Aorta (tissue), 5 donors: ENCODE measurements around the gene RNFT2. TPM values are rescaled to one million over a fixed set of nuclear protein-coding genes. Genes with fewer than 3 reads are reported as not detected.

Experiments
- ATAC-seq: fragments of 200-7000 bp; cut with Tn5 transposase; one replicate; pipeline ENCODE4 v1.9.1; 2022; ENCODE audit warnings: moderate library complexity; ENCODE audit not compliant: low FRiP score
- DNase-seq, 2 donors: peaks; one replicate each; pipeline ENCODE4 v3.0.0-alpha.2; 2020
- H3K27ac ChIP-seq, 2 donors: one replicate each; pipeline ENCODE4 v1.5.1; 2013; ENCODE audit warnings: low read length in 2 of 2, mild to moderate bottlenecking in 2 of 2, moderate library complexity in 2 of 2, control low read depth in 1 of 2, inconsistent platforms in 1 of 2, low read depth in 1 of 2
- H3K27me3 ChIP-seq, 2 donors: one replicate each; pipeline ENCODE4 v1.6.1; 2013; ENCODE audit warnings: control low read depth in 1 of 2, low read length in 1 of 2, mild to moderate bottlenecking in 1 of 2, moderate library complexity in 1 of 2; ENCODE audit not compliant: insufficient read depth in 2 of 2, control insufficient read depth in 1 of 2
- H3K36me3 ChIP-seq, 2 donors: one replicate each; pipeline ENCODE4 v1.6.1; 2013; ENCODE audit warnings: control low read depth in 1 of 2, low read length in 1 of 2, mild to moderate bottlenecking in 1 of 2; ENCODE audit not compliant: insufficient read depth in 2 of 2, control insufficient read depth in 1 of 2
- H3K4me1 ChIP-seq, 2 donors: one replicate each; pipeline ENCODE4 v1.6.1; 2013; ENCODE audit warnings: low read length in 2 of 2, control low read depth in 1 of 2, mild to moderate bottlenecking in 1 of 2, moderate library complexity in 1 of 2; ENCODE audit not compliant: insufficient read depth in 2 of 2, control insufficient read depth in 1 of 2
- H3K4me3 ChIP-seq, 2 donors: one replicate each; pipeline ENCODE4 v1.5.1; 2013; ENCODE audit warnings: low read length in 2 of 2, control low read depth in 1 of 2, mild to moderate bottlenecking in 1 of 2
- H3K9me3 ChIP-seq: one replicate; pipeline ENCODE4 v1.6.1; 2013; ENCODE audit warnings: mild to moderate bottlenecking, low read length; ENCODE audit not compliant: control insufficient read depth
- WGBS, 2 donors: extraction: QIAGEN DNeasy Blood & Tissue Kit; methylation state at CpG; one replicate each; pipeline ENCODE4 v1.1.7; 2013; 5-methylcytosine and 5-hydroxymethylcytosine counted together
- intact Hi-C, 2 donors: fragments of 100-400 bp; cut with DNase I; formaldehyde crosslinking; loops; one replicate each; pipeline versions ENCODE4 v1.14.2 to v1.15.0; 2022
- polyA plus RNA-seq, 2 donors: library from polyadenylated mRNA; stranded (reverse); fragments of 200-250 nt; gene quantifications; one replicate each; pipeline ENCODE4 v1.2.3, GENCODE V29; 2013
- total RNA-seq, 2 donors: library from RNA; stranded (reverse); fragmentation: NEBNext Ultra II Directional; extraction: Animal tissue kit (Norgen Biotek cat#: 25700); gene quantifications; one replicate each; pipeline ENCODE4 v1.2.1, GENCODE V29; 2021
- donor health status: healthy with polysubstance abuse.
- donor health status: Bipolar disorder and iron deficiency.
- donor health status: DM: no; HTN: no; CAD: no.
- donor health status: DM: no; HTN: no; CAD: no.
- donor health status: DM: yes; HTN: yes; CAD: no.

RNFT2 gene
- total and polyA plus RNA-seq, 4 donors: 1.6 to 3.1 (median 2.4) TPM

DNA sequence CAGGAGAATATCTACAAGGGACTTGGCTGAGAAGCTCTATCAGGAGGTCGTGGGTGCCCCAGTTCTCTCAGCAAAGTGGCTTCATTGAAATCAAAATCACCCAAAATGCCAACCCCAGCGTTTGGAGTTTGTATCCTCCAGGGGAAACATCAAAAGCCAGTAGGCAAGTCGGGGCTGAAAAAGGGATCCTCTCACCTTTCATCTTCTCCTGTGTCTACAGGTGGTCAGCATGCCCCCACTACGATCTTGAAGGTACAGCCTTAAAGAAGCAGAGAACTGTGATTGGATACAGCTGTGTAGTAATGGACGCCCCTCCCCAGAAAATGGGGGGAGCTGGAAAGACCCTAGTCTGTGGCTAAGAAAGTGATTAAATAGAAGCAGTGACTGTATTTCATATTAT is 121.0 kb downstream of the RNFT2 start:
- peaks cover 0 to 11% of the 10 kb centered on the region in 2 donors for H3K4me1 ChIP-seq

DNA sequence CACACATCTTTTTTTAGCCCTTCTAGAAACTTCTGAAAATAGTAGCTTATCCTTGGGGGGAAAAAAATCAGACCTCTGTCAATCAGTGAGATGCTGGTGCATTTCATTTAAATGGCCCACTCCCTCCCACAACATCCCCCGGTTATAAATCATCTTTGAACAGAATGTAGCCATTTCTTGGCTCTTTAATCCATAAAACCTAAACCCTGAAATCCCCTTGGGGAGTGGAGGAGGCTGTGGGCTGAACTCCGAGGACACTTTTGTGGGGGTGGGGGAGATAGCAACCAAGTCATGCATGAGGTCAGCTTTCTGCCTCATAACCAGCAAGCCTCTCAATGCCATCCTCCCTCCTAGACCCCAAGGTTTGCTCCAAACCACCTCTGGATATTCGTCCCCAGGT is 122.1 kb downstream of the RNFT2 start:
- no peaks in the 10 kb centered on the region for H3K36me3 ChIP-seq
- H3K4me1 ChIP-seq: peaks cover 3 to 11% of the 10 kb centered on the region in 2 donors
- WGBS, 2 donors: 33 to 40% methylated on average over 3 of the region's 3 CpGs
- no peaks in the 10 kb centered on the region for H3K9me3 ChIP-seq
- H3K27me3 ChIP-seq: no peaks in the 10 kb centered on the region
- no peak overlapping the region for H3K27ac ChIP-seq
- intact Hi-C loops: loop anchor here in 1 of 2 donors (5.0 kb wide), 1 partner anchor 38 kb away; no protein-coding TSS in a partner anchor
- DNase-seq (no peak), ATAC-seq (no peak)
- H3K4me3 ChIP-seq: peak overlapping the region; percentile 38 to 52

More for the DNA sequence above, 121.0 kb downstream of the RNFT2 start:
- no peak for ATAC-seq
- Histone ChIP-seq H3K27ac (no peak overlapping the region), H3K4me3 (no peak overlapping the region), H3K36me3 (no peaks in the 10 kb centered on the region), H3K9me3 (no peaks in the 10 kb centered on the region), H3K27me3 (no peaks in the 10 kb centered on the region)
- no peak for DNase-seq
- 31 to 33% methylated on average over 5 of the region's 5 CpGs for WGBS, 2 donors
- intact Hi-C loops: loop anchor here in 1 of 2 donors (2.0 kb wide), 1 partner anchor 38 kb away; no protein-coding TSS in a partner anchor

DNA sequence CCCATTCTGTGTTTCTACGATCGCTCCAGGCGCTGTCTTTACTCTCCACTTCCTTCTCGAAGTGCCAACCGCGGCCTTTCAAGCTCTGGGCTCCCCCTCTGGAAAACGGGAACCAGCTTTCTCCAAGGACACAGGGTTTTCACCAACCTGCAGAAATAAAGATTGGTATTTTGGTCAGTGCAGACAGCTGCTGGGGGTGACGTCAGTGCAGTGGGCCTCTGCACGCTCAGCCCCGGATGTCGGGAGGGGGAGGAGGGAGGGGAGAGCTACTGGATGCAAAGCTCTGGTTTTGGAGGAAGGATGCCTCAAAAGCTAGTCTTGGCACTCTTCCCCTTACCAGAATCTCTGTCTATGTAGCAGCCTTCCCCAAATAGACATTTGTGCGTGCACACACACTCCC is 123.2 kb downstream of the RNFT2 start:
- ATAC-seq: no peak
- Histone ChIP-seq H3K36me3 (no peaks in the 10 kb centered on the region), H3K4me3 (no peak overlapping the region), H3K4me1 (peaks cover 3 to 11% of the 10 kb centered on the region in 2 donors), H3K9me3 (no peaks in the 10 kb centered on the region), H3K27ac (no peak overlapping the region), H3K27me3 (no peaks in the 10 kb centered on the region)
- 19 to 21% methylated on average over 12 of the region's 12 CpGs for WGBS, 2 donors
- DNase-seq: peak; percentile 81 to 84
- intact Hi-C loops: loop anchor here in 1 of 2 donors (5.0 kb wide), 1 partner anchor 39 kb away; no protein-coding TSS in a partner anchor

DNA sequence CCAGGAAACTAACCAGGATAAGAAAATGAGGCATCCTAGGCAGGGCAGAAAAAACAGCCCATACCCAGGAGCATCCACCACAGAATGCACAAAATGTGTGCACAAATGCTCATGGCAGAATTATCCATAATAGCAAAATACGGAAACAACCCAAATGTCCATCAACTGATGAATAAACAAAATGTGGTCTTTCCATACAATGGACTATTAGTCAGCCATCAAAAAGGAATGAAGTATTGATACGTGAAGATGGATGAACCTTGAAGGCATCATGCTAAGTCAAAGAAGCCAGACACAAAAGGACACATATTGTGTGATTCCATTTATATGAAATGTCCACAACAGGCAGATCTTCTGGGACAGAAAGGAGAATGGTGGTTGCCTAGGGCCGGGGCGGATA is 124.1 kb downstream of the RNFT2 start:
- H3K27ac ChIP-seq: no peak overlapping the region
- H3K4me1 ChIP-seq: peaks cover 3 to 11% of the 10 kb centered on the region in 2 donors
- no peak overlapping the region for H3K4me3 ChIP-seq
- no peaks in the 10 kb centered on the region for H3K27me3 ChIP-seq
- DNase-seq (no peak), ATAC-seq (no peak)
- H3K9me3 ChIP-seq: no peaks in the 10 kb centered on the region
- 94 to 95% methylated on average over 4 of the region's 4 CpGs for WGBS, 2 donors
- no peaks in the 10 kb centered on the region for H3K36me3 ChIP-seq
- intact Hi-C loops: loop anchor here in 1 of 2 donors (5.0 kb wide), 1 partner anchor 40 kb away; no protein-coding TSS in a partner anchor

DNA sequence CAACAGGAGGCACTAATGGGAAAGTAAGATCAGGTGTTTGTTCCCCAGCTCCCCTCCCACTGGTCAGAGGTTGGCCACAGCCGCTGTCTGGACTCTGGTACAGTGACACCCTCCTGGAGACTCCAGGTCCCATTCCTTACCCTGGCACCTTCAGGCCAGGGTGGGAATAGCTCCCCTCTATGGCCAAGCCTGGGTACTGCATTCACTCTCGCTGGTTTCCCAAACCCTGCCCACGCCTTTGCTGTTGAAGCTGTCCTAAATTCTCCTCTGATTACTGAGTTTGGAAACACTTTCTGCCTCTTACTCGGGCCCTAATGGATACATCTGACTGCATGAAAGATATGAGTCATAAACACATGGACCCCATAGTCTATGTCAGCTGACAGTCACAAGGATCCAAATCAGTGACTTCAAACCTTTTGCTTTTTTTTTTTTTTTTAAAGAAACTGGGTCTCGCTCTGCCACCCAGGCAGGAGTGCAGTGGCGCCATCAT is 125.2 kb downstream of the RNFT2 start:
- H3K9me3 ChIP-seq: no peaks in the 10 kb centered on the region
- DNase-seq: no peak
- WGBS, 2 donors: 45 to 51% methylated on average over 6 of the region's 6 CpGs
- H3K4me3 ChIP-seq: no peak overlapping the region
- H3K27me3 ChIP-seq: no peaks in the 10 kb centered on the region
- ATAC-seq: no peak
- intact Hi-C loops: loop anchor here in 1 of 2 donors (5.0 kb wide), 1 partner anchor 41 kb away; no protein-coding TSS in a partner anchor
- H3K4me1 ChIP-seq: peaks cover 3 to 11% of the 10 kb centered on the region in 2 donors
- no peak overlapping the region for H3K27ac ChIP-seq
- no peaks in the 10 kb centered on the region for H3K36me3 ChIP-seq

DNA sequence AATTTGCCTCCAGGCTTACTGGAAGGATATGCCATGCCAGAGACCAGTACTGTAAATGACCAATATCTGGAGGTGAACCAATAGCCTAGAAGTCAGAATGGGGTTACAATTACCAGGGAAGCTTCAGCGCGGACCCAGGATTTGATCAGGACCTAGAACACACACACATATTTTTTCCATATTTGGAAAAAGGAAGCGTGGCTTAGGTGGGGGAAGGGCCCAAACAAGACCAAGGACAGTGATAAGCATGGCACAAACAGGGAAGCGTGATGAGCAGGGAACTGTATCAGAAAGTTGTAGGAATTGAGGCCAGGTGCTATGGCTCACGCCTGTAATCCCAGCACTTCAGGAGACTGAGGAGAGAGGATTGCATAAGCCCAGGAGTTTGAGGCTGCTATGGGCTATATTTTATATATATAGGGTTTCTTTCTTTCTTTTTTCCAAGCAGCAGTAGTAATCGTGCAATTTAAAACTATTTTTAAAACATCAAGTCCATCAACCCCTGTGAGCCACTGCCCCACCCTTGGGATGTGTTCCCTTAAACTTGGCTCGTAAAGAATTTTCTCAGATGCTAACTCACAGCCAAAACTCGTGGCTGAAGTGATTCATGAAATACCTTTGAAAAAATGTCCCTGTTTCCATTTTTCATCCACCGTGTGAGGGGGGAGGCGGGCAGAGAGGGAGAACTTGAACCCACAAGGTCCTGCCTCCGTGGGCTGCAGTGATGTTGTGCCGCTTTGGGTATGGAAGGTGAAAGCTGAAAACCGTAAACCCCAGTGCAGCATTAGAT is 126.5 kb downstream of the RNFT2 start:
- Histone ChIP-seq H3K36me3 (no peaks in the 10 kb centered on the region), H3K27me3 (no peaks in the 10 kb centered on the region), H3K27ac (no peak overlapping the region), H3K4me1 (peaks cover 3 to 8% of the 10 kb centered on the region in 2 donors), H3K4me3 (no peak overlapping the region), H3K9me3 (no peaks in the 10 kb centered on the region)
- DNase-seq (peak in 1 of 2 donors; percentile 62), ATAC-seq (peak; percentile 27)
- intact Hi-C loops: loop anchor here in 1 of 2 donors (5.0 kb wide), 1 partner anchor 42 kb away; no protein-coding TSS in a partner anchor
- 29 to 30% methylated on average over 13 of the region's 13 CpGs for WGBS, 2 donors

DNA sequence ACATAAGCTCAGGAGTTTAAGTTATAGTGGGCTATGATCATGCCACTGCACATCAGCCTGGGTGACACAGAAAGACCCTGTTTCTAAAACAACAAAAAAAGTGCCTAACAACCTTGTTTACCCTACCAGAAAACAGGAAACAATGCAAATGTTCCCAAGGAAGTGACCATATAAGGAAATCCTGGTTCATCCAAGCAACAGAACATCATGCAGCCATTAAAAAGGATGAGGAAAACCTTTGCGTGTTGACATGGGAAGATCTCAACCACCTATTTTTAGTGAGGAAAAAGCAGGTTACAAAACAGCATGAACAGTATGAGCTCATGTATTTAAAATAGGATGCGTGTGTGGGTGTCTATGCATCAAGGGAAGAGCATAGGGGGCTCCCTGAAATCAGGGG is 129.4 kb downstream of the RNFT2 start:
- 85 to 89% methylated on average over 2 of the region's 2 CpGs for WGBS, 2 donors
- Histone ChIP-seq H3K9me3 (no peaks in the 10 kb centered on the region), H3K4me1 (peaks cover 0 to 3% of the 10 kb centered on the region in 2 donors), H3K27ac (no peak overlapping the region), H3K36me3 (no peaks in the 10 kb centered on the region), H3K27me3 (no peaks in the 10 kb centered on the region), H3K4me3 (no peak overlapping the region)
- ATAC-seq (no peak), DNase-seq (no peak)
- intact Hi-C loops: no loop called here

DNA sequence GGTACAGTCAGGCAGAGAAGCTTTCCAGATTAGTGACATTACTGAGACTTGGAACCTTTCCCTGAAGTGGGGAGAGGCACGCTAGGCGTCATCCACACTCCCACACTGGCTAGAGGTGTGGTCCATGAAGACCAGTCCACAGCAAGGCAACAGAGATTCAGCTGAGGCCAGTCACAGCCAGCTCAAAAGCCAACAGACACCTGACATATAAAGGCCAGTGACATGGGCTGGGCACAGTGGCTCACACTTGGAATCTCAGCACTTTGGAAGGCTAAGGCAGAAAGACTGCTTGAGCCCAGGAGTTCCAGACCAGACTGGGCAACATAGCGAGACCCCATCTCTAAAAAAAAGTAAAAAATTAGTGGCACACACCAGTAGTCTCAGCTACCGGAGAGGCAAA is 132.2 kb downstream of the RNFT2 start:
- Histone ChIP-seq H3K9me3 (peaks cover 6% of the 10 kb centered on the region), H3K4me3 (no peak overlapping the region), H3K4me1 (no peaks in the 10 kb centered on the region), H3K27ac (no peak overlapping the region), H3K36me3 (no peaks in the 10 kb centered on the region), H3K27me3 (no peaks in the 10 kb centered on the region)
- intact Hi-C loops: no loop called here
- ATAC-seq (no peak), DNase-seq (no peak)
- WGBS, 2 donors: 67 to 72% methylated on average over 4 of the region's 4 CpGs
